HEK293 (cell line): ENCODE measurements around the gene HINT2.

Experiments used
- CTCF ChIA-PET: fragments of 350-600 bp; formaldehyde crosslinking; extraction: SDS; loops from one replicate; lab custom pipeline; 2021; ENCODE audit warnings: antibody characterized with exemption; lab: Yijun Ruan, JAX
- POLR2A ChIA-PET: fragments of 300-600 bp; formaldehyde crosslinking; extraction: SDS; loops from one replicate; lab custom pipeline; 2020; ENCODE audit warnings: antibody characterized with exemption, inconsistent platforms; lab: Yijun Ruan, JAX
- H3K27ac ChIP-seq: fragments of 200-500 bp; sonication (Bioruptor generic); 2 replicates; pipeline ENCODE4 v1.5.1; 2014; ENCODE audit warnings: low read depth, low read length, control low read depth, inconsistent platforms; ENCODE audit errors: extremely low read depth
- H3K36me3 ChIP-seq, 2 experiments: fragments of 200-500 bp in 1 of 2; sonication (Bioruptor generic) in 1 of 2; 1 replicate in 1 of 2; 2 replicates in 1 of 2; pipeline ENCODE4 v1.5.1; 2014 to 2017; ENCODE audit warnings: inconsistent platforms in 2 of 2, low read length in 2 of 2; ENCODE audit not compliant: control insufficient read depth in 2 of 2, insufficient read depth in 1 of 2
- H3K4me1 ChIP-seq: fragments of 200-500 bp; sonication (Bioruptor generic); 2 replicates; pipeline ENCODE4 v1.5.1; 2014; ENCODE audit warnings: mild to moderate bottlenecking, low read length, inconsistent platforms; ENCODE audit not compliant: control insufficient read depth, insufficient read depth
- H3K4me3 ChIP-seq: 2 replicates; pipeline ENCODE4 v1.5.1; 2011; ENCODE audit warnings: low read depth, mild to moderate bottlenecking, control low read depth, low read length, moderate library complexity
- H3K9me3 ChIP-seq: fragments of 200-500 bp; sonication (Bioruptor generic); 2 replicates; pipeline ENCODE4 v1.5.1; 2014; ENCODE audit warnings: low read depth, low read length, inconsistent platforms; ENCODE audit not compliant: control insufficient read depth, insufficient read depth
- BCL11A ChIP-seq: fragments of 450-650 bp; formaldehyde crosslinking; IDR thresholded peaks from 2 replicates; pipeline ENCODE4 v1.5.1; 2016; ENCODE audit warnings: low read depth, missing biosample characterization, missing genetic modification characterization
- GLI2 ChIP-seq: fragments of 450-650 bp; formaldehyde crosslinking; IDR thresholded peaks from 2 replicates; pipeline ENCODE4; 2017; ENCODE audit warnings: missing biosample characterization, missing genetic modification characterization, low read depth, borderline replicate concordance
- HIC1 ChIP-seq: fragments of 450-650 bp; formaldehyde crosslinking; IDR thresholded peaks from 2 replicates; pipeline ENCODE4 v1.5.1; 2016; ENCODE audit warnings: missing biosample characterization, missing genetic modification characterization
- KLF16 ChIP-seq: fragments of 450-650 bp; formaldehyde crosslinking; IDR thresholded peaks from 2 replicates; pipeline ENCODE4 v1.5.1; 2017; ENCODE audit warnings: missing biosample characterization, missing genetic modification characterization
- PRDM1 ChIP-seq: fragments of 450-650 bp; formaldehyde crosslinking; IDR thresholded peaks from 2 replicates; pipeline ENCODE4; 2016; ENCODE audit warnings: missing biosample characterization, missing genetic modification characterization
- REST ChIP-seq: fragments of 450-650 bp; formaldehyde crosslinking; IDR thresholded peaks from 2 replicates; pipeline ENCODE4 v1.5.1; 2016; ENCODE audit warnings: missing biosample characterization, missing genetic modification characterization
- WT1 ChIP-seq: fragments of 450-650 bp; formaldehyde crosslinking; IDR thresholded peaks from 2 replicates; pipeline ENCODE4 v1.5.1; 2016; ENCODE audit warnings: missing biosample characterization, missing genetic modification characterization
- ZNF112 ChIP-seq: fragments of 450-650 bp; formaldehyde crosslinking; IDR thresholded peaks from 2 replicates; pipeline ENCODE4 v1.5.0; 2017; ENCODE audit warnings: missing biosample characterization, missing genetic modification characterization
- ZNF175 ChIP-seq: fragments of 450-650 bp; formaldehyde crosslinking; IDR thresholded peaks from 2 replicates; pipeline ENCODE4 v1.5.1; 2016; ENCODE audit warnings: missing biosample characterization, missing genetic modification characterization
- ZNF223 ChIP-seq: fragments of 450-650 bp; formaldehyde crosslinking; IDR thresholded peaks from 2 replicates; pipeline ENCODE4 v1.5.1; 2016; ENCODE audit warnings: missing biosample characterization, missing genetic modification characterization
- ZNF280C ChIP-seq: fragments of 450-650 bp; formaldehyde crosslinking; IDR thresholded peaks from 2 replicates; pipeline ENCODE4 v1.5.1; 2016; ENCODE audit warnings: missing biosample characterization, missing genetic modification characterization
- ZNF350 ChIP-seq: fragments of 450-650 bp; formaldehyde crosslinking; IDR thresholded peaks from 2 replicates; pipeline ENCODE4 v1.5.0; 2017; ENCODE audit warnings: missing biosample characterization, mild to moderate bottlenecking, missing genetic modification characterization
- ZNF423 ChIP-seq: fragments of 450-650 bp; formaldehyde crosslinking; IDR thresholded peaks from 2 replicates; pipeline ENCODE4 v1.5.1; 2016; ENCODE audit warnings: missing biosample characterization, missing genetic modification characterization
- ZNF426 ChIP-seq: fragments of 450-650 bp; formaldehyde crosslinking; IDR thresholded peaks from 2 replicates; pipeline ENCODE4 v1.5.1; 2017; ENCODE audit warnings: missing biosample characterization, missing genetic modification characterization, mild to moderate bottlenecking, inconsistent platforms, moderate library complexity
- ZNF530 ChIP-seq: fragments of 450-650 bp; formaldehyde crosslinking; IDR thresholded peaks from 2 replicates; pipeline ENCODE4 v1.5.1; 2016; ENCODE audit warnings: low read depth, missing biosample characterization, missing genetic modification characterization
- ZNF621 ChIP-seq: fragments of 450-650 bp; formaldehyde crosslinking; IDR thresholded peaks from 2 replicates; pipeline ENCODE4 v1.5.1; 2017; ENCODE audit warnings: missing biosample characterization, missing genetic modification characterization
- ZNF624 ChIP-seq: fragments of 450-650 bp; formaldehyde crosslinking; IDR thresholded peaks from 2 replicates; pipeline ENCODE4 v1.5.1; 2017; ENCODE audit warnings: missing biosample characterization, missing genetic modification characterization
- ZNF785 ChIP-seq: fragments of 450-650 bp; formaldehyde crosslinking; IDR thresholded peaks from 2 replicates; pipeline ENCODE4 v1.5.1; 2016; ENCODE audit warnings: missing biosample characterization, missing genetic modification characterization
- ZNF792 ChIP-seq: fragments of 450-650 bp; formaldehyde crosslinking; IDR thresholded peaks from 2 replicates; pipeline ENCODE4 v1.5.1; 2016; ENCODE audit warnings: missing biosample characterization, missing genetic modification characterization
- TF ChIP-seq, protein P1 (sequence below): fragments of 450-650 bp; formaldehyde crosslinking; IDR thresholded peaks from 2 replicates; pipeline ENCODE4 v1.5.1; 2016; ENCODE audit warnings: missing biosample characterization, missing genetic modification characterization, borderline replicate concordance
- TF ChIP-seq, protein P2 (sequence below): fragments of 450-650 bp; formaldehyde crosslinking; IDR thresholded peaks from 2 replicates; pipeline ENCODE4 v1.5.1; 2016; ENCODE audit warnings: missing biosample characterization, missing genetic modification characterization
- TF ChIP-seq, protein P3 (sequence below): fragments of 450-650 bp; formaldehyde crosslinking; IDR thresholded peaks from 2 replicates; pipeline ENCODE4 v1.5.1; 2016; ENCODE audit warnings: missing biosample characterization, missing genetic modification characterization, low read depth

The HINT2 gene

DNA sequence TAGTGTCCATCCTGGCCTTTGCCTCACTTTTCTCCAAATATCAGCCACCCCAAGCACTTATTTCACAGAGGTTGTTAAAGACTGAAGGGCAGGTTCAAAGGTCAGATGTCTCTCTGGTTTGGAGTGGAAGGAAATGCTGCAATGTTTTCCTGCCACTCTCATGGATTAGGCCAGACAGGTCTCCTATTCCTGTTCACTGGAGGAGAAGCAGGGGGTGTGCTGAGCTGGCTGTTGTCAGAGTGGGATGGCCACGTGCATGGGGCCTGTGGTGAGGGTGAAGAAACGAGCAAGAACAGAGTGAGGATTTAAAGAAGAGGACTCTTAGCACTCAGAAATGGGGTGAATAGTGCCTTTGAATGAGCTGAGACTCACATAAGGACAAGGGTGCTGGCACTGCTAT lies 20.9 kb upstream of the HINT2 start (continued):
- no peak for TF ChIP-seq ZNF621
- no peak for TF ChIP-seq ZNF426 (tag by site-specific recombination)
- TF ChIP-seq, protein P1, sequence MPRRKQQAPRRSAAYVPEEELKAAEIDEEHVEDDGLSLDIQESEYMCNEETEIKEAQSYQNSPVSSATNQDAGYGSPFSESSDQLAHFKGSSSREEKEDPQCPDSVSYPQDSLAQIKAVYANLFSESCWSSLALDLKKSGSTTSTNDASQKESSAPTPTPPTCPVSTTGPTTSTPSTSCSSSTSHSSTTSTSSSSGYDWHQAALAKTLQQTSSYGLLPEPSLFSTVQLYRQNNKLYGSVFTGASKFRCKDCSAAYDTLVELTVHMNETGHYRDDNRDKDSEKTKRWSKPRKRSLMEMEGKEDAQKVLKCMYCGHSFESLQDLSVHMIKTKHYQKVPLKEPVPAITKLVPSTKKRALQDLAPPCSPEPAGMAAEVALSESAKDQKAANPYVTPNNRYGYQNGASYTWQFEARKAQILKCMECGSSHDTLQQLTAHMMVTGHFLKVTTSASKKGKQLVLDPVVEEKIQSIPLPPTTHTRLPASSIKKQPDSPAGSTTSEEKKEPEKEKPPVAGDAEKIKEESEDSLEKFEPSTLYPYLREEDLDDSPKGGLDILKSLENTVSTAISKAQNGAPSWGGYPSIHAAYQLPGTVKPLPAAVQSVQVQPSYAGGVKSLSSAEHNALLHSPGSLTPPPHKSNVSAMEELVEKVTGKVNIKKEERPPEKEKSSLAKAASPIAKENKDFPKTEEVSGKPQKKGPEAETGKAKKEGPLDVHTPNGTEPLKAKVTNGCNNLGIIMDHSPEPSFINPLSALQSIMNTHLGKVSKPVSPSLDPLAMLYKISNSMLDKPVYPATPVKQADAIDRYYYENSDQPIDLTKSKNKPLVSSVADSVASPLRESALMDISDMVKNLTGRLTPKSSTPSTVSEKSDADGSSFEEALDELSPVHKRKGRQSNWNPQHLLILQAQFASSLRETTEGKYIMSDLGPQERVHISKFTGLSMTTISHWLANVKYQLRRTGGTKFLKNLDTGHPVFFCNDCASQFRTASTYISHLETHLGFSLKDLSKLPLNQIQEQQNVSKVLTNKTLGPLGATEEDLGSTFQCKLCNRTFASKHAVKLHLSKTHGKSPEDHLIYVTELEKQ (tag by site-specific recombination), result no peak
- no peak for TF ChIP-seq REST (tag by site-specific recombination)
- no peak for TF ChIP-seq ZNF530 (tag by site-specific recombination)

DNA sequence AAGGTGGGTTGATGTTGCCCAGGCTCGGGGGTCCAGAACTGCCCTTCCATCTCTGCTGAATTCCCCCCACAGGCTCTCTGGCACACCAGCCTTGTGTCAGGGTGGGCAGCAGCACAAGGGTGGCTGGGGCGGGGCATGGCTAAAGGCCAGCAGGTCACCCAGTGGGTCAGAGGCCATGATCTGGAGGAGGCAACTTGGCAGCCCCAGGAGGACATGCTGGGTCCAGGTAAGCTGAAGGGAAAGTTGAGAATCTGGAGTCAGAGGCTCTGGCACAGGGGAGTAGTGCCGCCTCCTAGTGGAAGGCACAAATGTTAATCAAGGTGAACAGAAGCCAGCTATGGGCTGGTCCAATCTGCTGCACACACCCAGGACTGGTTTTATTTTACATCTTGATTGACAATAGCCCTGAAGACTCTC lies 20.4 kb upstream of the HINT2 start:
- H3K36me3 ChIP-seq, result peaks cover 0 to 13% of the 10 kb centered on the region in 2 experiments; a peak in 1 of 3 replicates
- H3K27ac ChIP-seq, result no peak overlapping the region
- no peaks in the 10 kb centered on the region for H3K9me3 ChIP-seq
- H3K4me3 ChIP-seq, result no peak overlapping the region
- ChIA-PET POLR2A (no interaction called here), CTCF (interaction anchor here (0.7 to 3.9 kb wide), 14 partner anchors 9 to 137 kb away, joined by 3 to 28 read pairs (median 4); partner anchors contain the start of gene HRCT1)
- H3K4me1 ChIP-seq, result no peaks in the 10 kb centered on the region; the same call in 1 of the 2 replicates
- TF ChIP-seq BCL11A, result no peak
- TF ChIP-seq WT1 (tag by site-specific recombination), result no peak
- no peak for TF ChIP-seq ZNF280C (tag by site-specific recombination)
- no peak for TF ChIP-seq ZNF223 (tag by site-specific recombination)
- no peak for TF ChIP-seq ZNF423
- no peak for TF ChIP-seq PRDM1 (tag by site-specific recombination)
- no peak for TF ChIP-seq ZNF792
- TF ChIP-seq HIC1 (tag by site-specific recombination), result no peak
- no peak for TF ChIP-seq ZNF175 (tag by site-specific recombination)
- no peak for TF ChIP-seq ZNF624 (tag by site-specific recombination)
- no peak for TF ChIP-seq GLI2
- no peak for TF ChIP-seq ZNF785 (tag by site-specific recombination)
- no peak for TF ChIP-seq ZNF112 (tag by site-specific recombination)
- TF ChIP-seq, protein P2, sequence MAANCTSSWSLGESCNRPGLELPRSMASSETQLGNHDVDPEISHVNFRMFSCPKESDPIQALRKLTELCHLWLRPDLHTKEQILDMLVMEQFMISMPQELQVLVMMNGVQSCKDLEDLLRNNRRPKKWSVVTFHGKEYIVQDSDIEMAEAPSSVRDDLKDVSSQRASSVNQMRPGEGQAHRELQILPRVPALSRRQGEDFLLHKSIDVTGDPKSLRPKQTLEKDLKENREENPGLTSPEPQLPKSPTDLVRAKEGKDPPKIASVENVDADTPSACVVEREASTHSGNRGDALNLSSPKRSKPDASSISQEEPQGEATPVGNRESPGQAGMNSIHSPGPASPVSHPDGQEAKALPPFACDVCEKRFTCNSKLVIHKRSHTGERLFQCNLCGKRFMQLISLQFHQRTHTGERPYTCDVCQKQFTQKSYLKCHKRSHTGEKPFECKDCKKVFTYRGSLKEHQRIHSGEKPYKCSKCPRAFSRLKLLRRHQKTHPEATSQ (tag by site-specific recombination), result no peak
- TF ChIP-seq, protein P3, sequence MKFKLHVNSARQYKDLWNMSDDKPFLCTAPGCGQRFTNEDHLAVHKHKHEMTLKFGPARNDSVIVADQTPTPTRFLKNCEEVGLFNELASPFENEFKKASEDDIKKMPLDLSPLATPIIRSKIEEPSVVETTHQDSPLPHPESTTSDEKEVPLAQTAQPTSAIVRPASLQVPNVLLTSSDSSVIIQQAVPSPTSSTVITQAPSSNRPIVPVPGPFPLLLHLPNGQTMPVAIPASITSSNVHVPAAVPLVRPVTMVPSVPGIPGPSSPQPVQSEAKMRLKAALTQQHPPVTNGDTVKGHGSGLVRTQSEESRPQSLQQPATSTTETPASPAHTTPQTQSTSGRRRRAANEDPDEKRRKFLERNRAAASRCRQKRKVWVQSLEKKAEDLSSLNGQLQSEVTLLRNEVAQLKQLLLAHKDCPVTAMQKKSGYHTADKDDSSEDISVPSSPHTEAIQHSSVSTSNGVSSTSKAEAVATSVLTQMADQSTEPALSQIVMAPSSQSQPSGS (tag by site-specific recombination), result no peak
- TF ChIP-seq ZNF350, result no peak
- no peak for TF ChIP-seq KLF16 (tag by site-specific recombination)
